Adrenal gland (tissue), 5 donors: ENCODE data around the gene HIC2.
"Not testable (repeated sequence)": the region's sequence is repeated elsewhere in the genome, so short reads cannot be mapped to it uniquely, and the experiment has no call there.

Experiments
- POLR2A ChIP-seq, 2 donors: fragments of 450-650 bp; IDR thresholded peaks; one replicate each; pipeline ENCODE4 v1.6.1; 2017; ENCODE audit warnings: antibody characterized with exemption in 2 of 2, mild to moderate bottlenecking in 2 of 2, moderate library complexity in 1 of 2
- TF ChIP-seq, protein P1 (sequence below), 6 experiments: fragments of 450-650 bp in 4 of 6; fragments of 200-600 bp in 2 of 6; sonication (generic) in 1 of 6; IDR thresholded peaks; 1 replicate in 5 of 6; 2 replicates in 1 of 6; pipeline versions ENCODE4 v1.5.1 to v1.8.0; 2016 to 2021; ENCODE audit warnings: antibody characterized with exemption in 6 of 6, mild to moderate bottlenecking in 2 of 6, moderate library complexity in 1 of 6
- donor health status: DM: no; HTN: no; CAD: no.

GRCh38 chr22:21407792-21408191 lies 9.4 kb upstream of the HIC2 start:
- TF ChIP-seq POLR2A (IDR thresholded peaks at IDR 0.05) = not testable (repeated sequence)
- TF ChIP-seq, protein P1, sequence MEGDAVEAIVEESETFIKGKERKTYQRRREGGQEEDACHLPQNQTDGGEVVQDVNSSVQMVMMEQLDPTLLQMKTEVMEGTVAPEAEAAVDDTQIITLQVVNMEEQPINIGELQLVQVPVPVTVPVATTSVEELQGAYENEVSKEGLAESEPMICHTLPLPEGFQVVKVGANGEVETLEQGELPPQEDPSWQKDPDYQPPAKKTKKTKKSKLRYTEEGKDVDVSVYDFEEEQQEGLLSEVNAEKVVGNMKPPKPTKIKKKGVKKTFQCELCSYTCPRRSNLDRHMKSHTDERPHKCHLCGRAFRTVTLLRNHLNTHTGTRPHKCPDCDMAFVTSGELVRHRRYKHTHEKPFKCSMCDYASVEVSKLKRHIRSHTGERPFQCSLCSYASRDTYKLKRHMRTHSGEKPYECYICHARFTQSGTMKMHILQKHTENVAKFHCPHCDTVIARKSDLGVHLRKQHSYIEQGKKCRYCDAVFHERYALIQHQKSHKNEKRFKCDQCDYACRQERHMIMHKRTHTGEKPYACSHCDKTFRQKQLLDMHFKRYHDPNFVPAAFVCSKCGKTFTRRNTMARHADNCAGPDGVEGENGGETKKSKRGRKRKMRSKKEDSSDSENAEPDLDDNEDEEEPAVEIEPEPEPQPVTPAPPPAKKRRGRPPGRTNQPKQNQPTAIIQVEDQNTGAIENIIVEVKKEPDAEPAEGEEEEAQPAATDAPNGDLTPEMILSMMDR (IDR thresholded peaks at IDR 0.05) = not testable (repeated sequence)
